HepG2 (cell line): ENCODE data around the gene KPNA4. TPM values are rescaled to one million over a fixed set of nuclear protein-coding genes. Genes with fewer than 3 reads are reported as not detected.

Experiments used
- ATAC-seq: fragments of 200-7000 bp; cut with Tn5 transposase; 3 replicates; pipeline ENCODE4 v1.9.1; 2020; ENCODE audit warnings: mild to moderate bottlenecking, moderate library complexity
- BruUV-seq: library from RNA; stranded (reverse); fragments of 400-500 nt; replicated peaks from 2 replicates; lab custom pipeline; 2021; lab: Mats Ljungman, UMichigan
- CTCF ChIA-PET: fragments of 300-600 bp; formaldehyde crosslinking; extraction: SDS; loops from one replicate; lab custom pipeline; 2021; ENCODE audit warnings: low total read pairs, inconsistent platforms, low intra/inter-chr PET ratio; lab: Yijun Ruan, JAX
- POLR2A ChIA-PET: fragments of 350-600 bp; sonication (Branson Sonifier 250); formaldehyde crosslinking; loops from one replicate; lab custom pipeline; 2020; ENCODE audit warnings: antibody characterized with exemption, inconsistent platforms; lab: Yijun Ruan, JAX
- DNase-seq: peaks from one replicate; pipeline ENCODE4 v3.0.0-alpha.2; 2015; ENCODE audit warnings: low spot score
- FAIRE-seq: peaks from 3 replicates; lab custom pipeline; 2011; peaks lifted over from hg19 to GRCh38; lab: Jason Lieb, UNC
- H2AFZ ChIP-seq: one replicate; pipeline ENCODE4 v1.6.1; 2011; ENCODE audit warnings: low read length, inconsistent platforms
- H3K27ac ChIP-seq: fragments of 300-600 bp; 3 replicates; pipeline ENCODE4 v1.8.0; 2011; ENCODE audit warnings: mixed run types, mild to moderate bottlenecking, mixed read lengths, low read length, inconsistent platforms; ENCODE audit not compliant: insufficient read depth; ENCODE audit errors: extremely low read length
- H3K27me3 ChIP-seq, 2 experiments: fragments of 200-600 bp in 1 of 2; 2 replicates in 1 of 2; 3 replicates in 1 of 2; pipeline versions ENCODE4 v1.6.0 to v1.8.0; 2011; ENCODE audit warnings: low read length in 2 of 2, mild to moderate bottlenecking in 2 of 2, moderate library complexity in 2 of 2, inconsistent platforms in 1 of 2; ENCODE audit not compliant: insufficient read depth in 2 of 2, control insufficient read depth in 1 of 2
- H3K36me3 ChIP-seq, 2 experiments: fragments of 200-600 bp in 1 of 2; replicated peaks in 1 of 2; 2 replicates in 1 of 2; 3 replicates in 1 of 2; pipeline versions ENCODE4 v1.5.1 to v1.8.0; 2011; ENCODE audit warnings: low read length in 2 of 2, inconsistent platforms in 1 of 2; ENCODE audit not compliant: insufficient read depth in 2 of 2, control insufficient read depth in 1 of 2
- H3K4me1 ChIP-seq: 2 replicates; pipeline ENCODE4 v1.5.1; 2012; ENCODE audit warnings: low read length, inconsistent platforms; ENCODE audit not compliant: insufficient read depth
- H3K4me2 ChIP-seq: 2 replicates; pipeline ENCODE4 v1.6.0; 2011; ENCODE audit warnings: low read depth, low read length, inconsistent platforms
- H3K4me3 ChIP-seq, 3 experiments: fragments of 200-600 bp in 1 of 3; sonication (generic), shearing (Covaris generic) in 1 of 3; replicated peaks in 1 of 3; 2 replicates each; pipeline ENCODE4 v1.5.1; 2011 to 2016; ENCODE audit warnings: low read length in 3 of 3, inconsistent platforms in 2 of 3, low read depth in 2 of 3, mild to moderate bottlenecking in 2 of 3, control low read depth in 1 of 3, mixed read lengths in 1 of 3; ENCODE audit not compliant: insufficient read depth in 1 of 3
- H3K79me2 ChIP-seq: one replicate; pipeline ENCODE4 v1.6.1; 2011; ENCODE audit warnings: low read length, inconsistent platforms; ENCODE audit not compliant: insufficient read depth
- H3K9ac ChIP-seq: 2 replicates; pipeline ENCODE4 v1.6.0; 2011; ENCODE audit warnings: mild to moderate bottlenecking, low read depth, low read length, inconsistent platforms; ENCODE audit not compliant: insufficient read depth
- H3K9me3 ChIP-seq: 2 replicates; pipeline ENCODE4 v1.5.1; 2012; ENCODE audit warnings: mild to moderate bottlenecking, low read length
- H4K20me1 ChIP-seq: 2 replicates; pipeline ENCODE4 v1.6.0; 2011; ENCODE audit warnings: inconsistent platforms, mild to moderate bottlenecking, low read length, moderate library complexity; ENCODE audit not compliant: insufficient read depth
- ATRX ChIP-seq: sonication (generic); formaldehyde crosslinking; IDR thresholded peaks from 2 replicates; pipeline ENCODE4 v1.4.0; 2020; ENCODE audit warnings: missing genetic modification reagents, borderline replicate concordance
- CEBPB ChIP-seq: IDR thresholded peaks from 2 replicates; pipeline ENCODE4 v1.6.1; 2011; ENCODE audit warnings: low read depth, low read length, improper control_type of control experiment, borderline replicate concordance
- KDM6A ChIP-seq: IDR thresholded peaks from 2 replicates; pipeline ENCODE4 v1.6.1; 2016; ENCODE audit warnings: low read depth
- MAZ ChIP-seq, 2 experiments: sonication (generic) in 1 of 2; formaldehyde crosslinking in 1 of 2; IDR thresholded peaks; 2 replicates each; pipeline versions ENCODE4 v1.5.0 to v1.6.1; 2012 to 2020; ENCODE audit warnings: low read depth in 2 of 2, mild to moderate bottlenecking in 2 of 2, borderline replicate concordance in 1 of 2, improper control_type of control experiment in 1 of 2, low read length in 1 of 2, missing genetic modification reagents in 1 of 2, moderate library complexity in 1 of 2
- MEIS2 ChIP-seq: sonication (generic); formaldehyde crosslinking; IDR thresholded peaks from 2 replicates; pipeline ENCODE4 v1.9.0; 2021; ENCODE audit warnings: mild to moderate bottlenecking, missing genetic modification reagents
- MTA1 ChIP-seq: sonication (generic); formaldehyde crosslinking; IDR thresholded peaks from 2 replicates; pipeline ENCODE4 v1.4.0; 2020; ENCODE audit warnings: missing genetic modification reagents, mild to moderate bottlenecking, borderline replicate concordance
- RXRB ChIP-seq: IDR thresholded peaks from 2 replicates; pipeline ENCODE4 v1.6.1; 2016; ENCODE audit warnings: borderline replicate concordance, missing genetic modification reagents, missing compliant biosample characterization
- SSRP1 ChIP-seq: IDR thresholded peaks from 2 replicates; pipeline ENCODE4 v1.6.1; 2016; ENCODE audit warnings: control low read depth
- ZFP36L1 ChIP-seq: sonication (generic); formaldehyde crosslinking; IDR thresholded peaks from 2 replicates; pipeline ENCODE4 v1.8.0; 2022; ENCODE audit warnings: mild to moderate bottlenecking, missing genetic modification reagents, moderate library complexity
- ZIK1 ChIP-seq: sonication (generic); formaldehyde crosslinking; IDR thresholded peaks from 2 replicates; pipeline ENCODE4 v1.5.0; 2020; ENCODE audit warnings: mild to moderate bottlenecking, low read depth, missing genetic modification reagents, borderline replicate concordance
- ZKSCAN5 ChIP-seq: sonication (generic); formaldehyde crosslinking; IDR thresholded peaks from 2 replicates; pipeline ENCODE4 v1.5.1; 2020; ENCODE audit warnings: mild to moderate bottlenecking, missing genetic modification reagents
- ZMYM4 ChIP-seq: sonication (generic); formaldehyde crosslinking; IDR thresholded peaks from 2 replicates; pipeline ENCODE4 v1.8.1; 2023; ENCODE audit warnings: mild to moderate bottlenecking, missing genetic modification reagents
- ZNF737 ChIP-seq: sonication (generic); formaldehyde crosslinking; IDR thresholded peaks from 2 replicates; pipeline ENCODE4 v1.5.0; 2020; ENCODE audit warnings: missing genetic modification reagents, mild to moderate bottlenecking, borderline replicate concordance
- WGBS: methylation state at CpG from one replicate; pipeline ENCODE4 v1.1.6; 2017; ENCODE audit warnings: low lambda C conversion rate; 5-methylcytosine and 5-hydroxymethylcytosine counted together
- in situ Hi-C: cut with HindIII; loops from 2 replicates; pipeline ENCODE4 v1.10.0; 2017; ENCODE audit warnings: low pct_unique_long_range_greater_than_20kb; ENCODE audit not compliant: extremely low pct_ligation_motif_present
- intact Hi-C: fragments of 100-400 bp; cut with micrococcal nuclease; formaldehyde crosslinking; loops from one replicate; pipeline ENCODE4 v1.10.0; 2022; ENCODE audit not compliant: unreplicated experiment
- polyA plus RNA-seq, 8 experiments: library from polyadenylated mRNA; depleted of rRNA in 3 of 8; stranded (reverse) in 7 of 8; unstranded in 1 of 8; fragments of >200 nt; fragmentation: Illumina TruSeq in 4 of 8; extraction: Trizol in 4 of 8; gene quantifications; 2 replicates each; pipeline versions ENCODE4 v1.2.1 to v1.2.3, GENCODE V29; 2011 to 2016; ENCODE audit warnings: low read depth in 4 of 8, missing spikeins in 1 of 8, mixed read lengths in 1 of 8; ENCODE audit not compliant: insufficient read depth in 1 of 8
- total RNA-seq, 5 experiments: library from RNA; depleted of rRNA; stranded (reverse); fragments of >200 nt; fragmentation: Illumina TruSeq; extraction: Trizol; gene quantifications; 2 replicates each; pipeline ENCODE4 v1.2.3, GENCODE V29; 2016; ENCODE audit warnings: low read depth in 1 of 5
- TF ChIP-seq, protein P1 (sequence below): sonication (generic); formaldehyde crosslinking; IDR thresholded peaks from 2 replicates; pipeline ENCODE4 v1.4.0; 2020; ENCODE audit warnings: missing genetic modification reagents
- TF ChIP-seq, protein P2 (sequence below): sonication (generic); formaldehyde crosslinking; IDR thresholded peaks from 2 replicates; pipeline ENCODE4 v1.8.1; 2023; ENCODE audit warnings: mild to moderate bottlenecking, missing genetic modification reagents
- TF ChIP-seq, protein P3 (sequence below): sonication (generic); formaldehyde crosslinking; IDR thresholded peaks from 2 replicates; pipeline ENCODE4 v1.8.1; 2023; ENCODE audit warnings: mild to moderate bottlenecking, moderate library complexity, missing genetic modification reagents

KPNA4 gene
- total and polyA plus RNA-seq, 2 of the 13 experiments (the other 11 are each of a cell fraction or from before 2014, with no cell fraction given) = 9.9 to 27.9 TPM

DNA sequence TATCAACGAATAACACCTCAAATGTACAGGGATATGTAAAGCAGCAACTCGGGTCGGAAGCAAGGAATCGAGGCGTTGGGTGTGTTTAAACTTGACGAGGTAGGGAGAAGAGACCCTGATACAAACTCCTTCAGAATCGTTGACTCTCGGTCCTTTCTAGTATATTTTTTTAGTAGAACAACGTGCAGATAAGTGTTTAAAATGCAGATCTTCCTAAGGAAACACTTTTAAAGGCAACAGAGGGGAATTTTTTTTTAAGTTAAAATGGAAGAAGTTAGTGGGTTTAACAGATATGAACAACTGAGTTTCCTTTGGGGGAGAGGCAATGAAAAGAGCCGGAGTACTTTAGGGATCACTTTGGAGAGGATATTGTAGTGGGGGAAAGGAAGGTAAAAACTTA is 1.1 kb upstream of the KPNA4 start:
- ATAC-seq = no peak

DNA sequence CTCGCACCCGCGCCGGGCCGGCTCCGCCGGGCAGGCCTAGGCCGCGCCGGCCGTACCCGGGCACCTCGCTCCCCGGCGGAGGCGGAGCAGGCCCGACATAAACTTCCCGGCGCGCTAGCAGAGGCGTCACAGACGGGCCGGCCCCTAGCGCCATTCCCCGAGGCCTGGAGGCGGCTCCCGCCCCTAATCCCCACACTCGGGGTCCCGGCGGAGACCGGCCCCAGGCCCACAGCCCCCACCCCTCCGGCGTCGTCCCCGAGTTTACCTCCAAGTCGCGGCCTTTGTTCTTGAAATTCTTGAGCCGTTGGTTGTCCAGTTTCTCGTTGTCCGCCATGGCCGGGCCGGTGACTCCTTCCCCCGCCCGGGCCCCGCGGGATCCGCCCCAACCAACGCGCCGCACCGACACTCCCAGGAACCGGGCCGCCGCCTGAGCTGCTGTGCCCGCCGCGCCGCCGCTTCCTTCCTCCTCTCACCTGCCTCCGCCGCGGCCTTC is 376 bp downstream of the KPNA4 start:
- intact Hi-C loops (loop anchor here (5.0 to 10.0 kb wide), 3 partner anchors 58 to 860 kb away; partner anchors contain the start of gene NMD3), in situ Hi-C loops (no loop called here)
- H4K20me1 ChIP-seq = peaks cover 24% of the 10 kb centered on the region
- H3K9me3 ChIP-seq = no peaks in the 10 kb centered on the region
- peak overlapping the region; percentile 91 for H3K27ac ChIP-seq
- peaks cover 46% of the 10 kb centered on the region for H3K79me2 ChIP-seq
- peak overlapping the region; percentile 89 for H3K9ac ChIP-seq
- peaks cover 49% of the 10 kb centered on the region for H3K4me1 ChIP-seq
- DNase-seq (peak; percentile 28), ATAC-seq (peak; percentile 78), FAIRE-seq (no peak)
- H3K36me3 ChIP-seq = no peaks in the 10 kb centered on the region; a peak in 1 of 5 replicates
- CTCF ChIA-PET = no interaction called here
- under 1% methylated on average over 28 of the region's 62 CpGs for WGBS
- no peaks in the 10 kb centered on the region; a peak in 1 of 5 replicates for H3K27me3 ChIP-seq
- BruUV-seq = no TSS peak
- POLR2A ChIA-PET = interaction anchor here (0.5 to 1.4 kb wide), 5 partner anchors 11 to 190 kb away, joined by 3 to 5 read pairs (median 3); no protein-coding TSS in a partner anchor
- H3K4me2 ChIP-seq = peak overlapping the region; percentile 41
- peak overlapping the region; percentile 70 to 89 (median 86) for H3K4me3 ChIP-seq
- no peak overlapping the region for H2AFZ ChIP-seq
- TF ChIP-seq MEIS2 (0 out of 2 replicates have a peak, but pooled peaks have one; percentile 1), ZIK1 (CRISPR knock-in tag) (no peak), RXRB (CRISPR knock-in tag) (no peak), MAZ (IDR thresholded peaks at IDR 0.05; ENCODE audit: borderline replicate concordance, low read depth, low read length) (no peak), MAZ (CRISPR knock-in tag; IDR thresholded peaks at IDR 0.05; ENCODE audit: low read depth) (no peak), ZMYM4 (CRISPR knock-in tag) (no peak), ZNF737 (CRISPR knock-in tag) (no peak), MTA1 (no peak), ATRX (no peak), KDM6A (CRISPR knock-in tag) (no peak), ZFP36L1 (no peak), SSRP1 (CRISPR knock-in tag) (no peak)
- TF ChIP-seq, protein P1, sequence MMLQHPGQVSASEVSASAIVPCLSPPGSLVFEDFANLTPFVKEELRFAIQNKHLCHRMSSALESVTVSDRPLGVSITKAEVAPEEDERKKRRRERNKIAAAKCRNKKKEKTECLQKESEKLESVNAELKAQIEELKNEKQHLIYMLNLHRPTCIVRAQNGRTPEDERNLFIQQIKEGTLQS (CRISPR knock-in tag) = no peak
- TF ChIP-seq, protein P2, sequence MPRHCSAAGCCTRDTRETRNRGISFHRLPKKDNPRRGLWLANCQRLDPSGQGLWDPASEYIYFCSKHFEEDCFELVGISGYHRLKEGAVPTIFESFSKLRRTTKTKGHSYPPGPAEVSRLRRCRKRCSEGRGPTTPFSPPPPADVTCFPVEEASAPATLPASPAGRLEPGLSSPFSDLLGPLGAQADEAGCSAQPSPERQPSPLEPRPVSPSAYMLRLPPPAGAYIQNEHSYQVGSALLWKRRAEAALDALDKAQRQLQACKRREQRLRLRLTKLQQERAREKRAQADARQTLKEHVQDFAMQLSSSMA (CRISPR knock-in tag) = no peak

More for the DNA sequence above, 1.1 kb upstream of the KPNA4 start:
- Histone ChIP-seq H4K20me1 (peaks cover 18% of the 10 kb centered on the region), H3K9me3 (no peaks in the 10 kb centered on the region), H3K4me2 (peak overlapping the region; percentile 91), H3K4me1 (peaks cover 34% of the 10 kb centered on the region), H2AFZ (no peak overlapping the region), H3K4me3 (peak overlapping the region; percentile 70 to 95 (median 86)), H3K27ac (peak overlapping the region; percentile 92), H3K9ac (peak overlapping the region; percentile 90), H3K27me3 (no peaks in the 10 kb centered on the region; a peak in 1 of 5 replicates), H3K36me3 (no peaks in the 10 kb centered on the region; a peak in 1 of 5 replicates), H3K79me2 (peaks cover 32% of the 10 kb centered on the region)
- no TSS peak for BruUV-seq
- ChIA-PET CTCF (no interaction called here), POLR2A (interaction anchor here (1.2 kb wide), 1 partner anchor 59 kb away, joined by 3 read pairs; no protein-coding TSS in a partner anchor)
- in situ Hi-C loops = no loop called here
- intact Hi-C loops = loop anchor here (10.0 kb wide), 2 partner anchors 658 to 858 kb away; partner anchors contain the start of gene NMD3
- FAIRE-seq (no peak), DNase-seq (no peak)
- TF ChIP-seq, protein P3, sequence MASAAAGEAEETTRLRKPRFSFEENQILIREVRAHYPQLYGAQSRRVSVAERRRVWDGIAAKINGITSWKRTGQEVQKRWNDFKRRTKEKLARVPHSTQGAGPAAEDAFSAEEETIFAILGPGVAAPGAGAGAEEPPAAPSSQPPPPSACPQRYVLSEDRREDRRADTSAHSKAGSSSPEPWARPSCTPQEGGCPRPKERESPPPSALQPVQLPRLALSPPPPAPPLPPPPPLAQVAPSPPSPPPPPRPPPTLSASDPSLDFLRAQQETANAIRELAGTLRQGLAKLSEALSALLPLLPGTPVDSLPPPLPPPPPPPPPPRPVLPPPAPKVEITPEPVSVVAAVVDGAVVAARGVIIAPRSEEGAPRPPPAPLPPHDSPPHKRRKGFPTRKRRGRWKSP = 0 out of 2 replicates have a peak, but pooled peaks have one; percentile 6
- TF ChIP-seq ZKSCAN5 (CRISPR knock-in tag) (no peak), CEBPB (no peak)
- WGBS = 14% methylated on average over 10 of the region's 10 CpGs
